Measurements from ENCODE around the gene UFD1.

DNA sequence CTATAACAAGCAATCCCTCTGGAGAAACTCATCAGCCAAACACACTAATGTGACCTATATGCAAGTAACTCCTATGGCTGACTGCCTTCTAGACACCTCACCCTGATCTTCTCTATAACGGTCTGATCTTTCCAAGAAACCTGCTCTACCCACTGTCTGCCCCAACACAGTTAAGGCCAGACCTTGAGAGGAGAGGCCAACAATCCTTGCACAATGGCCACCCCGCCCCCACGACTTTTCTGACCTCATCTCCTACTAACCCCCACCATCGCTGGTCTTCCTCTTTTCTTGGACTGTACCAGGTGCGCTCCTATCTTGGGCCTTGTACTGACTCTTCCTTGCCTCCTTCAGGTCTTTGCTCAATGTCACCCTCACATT, 59.9 kb downstream of the UFD1 start:
- TF ChIP-seq, protein P1, sequence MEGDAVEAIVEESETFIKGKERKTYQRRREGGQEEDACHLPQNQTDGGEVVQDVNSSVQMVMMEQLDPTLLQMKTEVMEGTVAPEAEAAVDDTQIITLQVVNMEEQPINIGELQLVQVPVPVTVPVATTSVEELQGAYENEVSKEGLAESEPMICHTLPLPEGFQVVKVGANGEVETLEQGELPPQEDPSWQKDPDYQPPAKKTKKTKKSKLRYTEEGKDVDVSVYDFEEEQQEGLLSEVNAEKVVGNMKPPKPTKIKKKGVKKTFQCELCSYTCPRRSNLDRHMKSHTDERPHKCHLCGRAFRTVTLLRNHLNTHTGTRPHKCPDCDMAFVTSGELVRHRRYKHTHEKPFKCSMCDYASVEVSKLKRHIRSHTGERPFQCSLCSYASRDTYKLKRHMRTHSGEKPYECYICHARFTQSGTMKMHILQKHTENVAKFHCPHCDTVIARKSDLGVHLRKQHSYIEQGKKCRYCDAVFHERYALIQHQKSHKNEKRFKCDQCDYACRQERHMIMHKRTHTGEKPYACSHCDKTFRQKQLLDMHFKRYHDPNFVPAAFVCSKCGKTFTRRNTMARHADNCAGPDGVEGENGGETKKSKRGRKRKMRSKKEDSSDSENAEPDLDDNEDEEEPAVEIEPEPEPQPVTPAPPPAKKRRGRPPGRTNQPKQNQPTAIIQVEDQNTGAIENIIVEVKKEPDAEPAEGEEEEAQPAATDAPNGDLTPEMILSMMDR (IDR thresholded peaks at IDR 0.05), result no peak
- TF ChIP-seq POLR2A (IDR thresholded peaks at IDR 0.05), result no peak

Measured in tibial nerve (tissue), 3 donors.